HepG2 (cell line): ENCODE results near the gene SLC2A11. TPM values are rescaled to one million over a fixed set of nuclear protein-coding genes. Genes with fewer than 3 reads are reported as not detected.

ENCODE experiments used
- ATRX ChIP-seq: sonication (generic); formaldehyde crosslinking; IDR thresholded peaks from 2 replicates; pipeline ENCODE4 v1.4.0; 2020; ENCODE audit warnings: missing genetic modification reagents, borderline replicate concordance
- CHD2 ChIP-seq: IDR thresholded peaks from 2 replicates; pipeline ENCODE4 v1.6.1; 2011; ENCODE audit warnings: low read depth, low read length, improper control_type of control experiment
- HNRNPK ChIP-seq: fragments of 200-400 bp; formaldehyde crosslinking; IDR thresholded peaks from 2 replicates; pipeline ENCODE4 v1.6.1; 2018; ENCODE audit warnings: low read length, low read depth, moderate library complexity, mild to moderate bottlenecking; ENCODE audit not compliant: poor library complexity, severe bottlenecking
- ZBTB1 ChIP-seq: sonication (generic); formaldehyde crosslinking; IDR thresholded peaks from 2 replicates; pipeline ENCODE4 v1.4.0; 2020; ENCODE audit warnings: missing genetic modification reagents, borderline replicate concordance
- ZNF335 ChIP-seq: sonication (generic); formaldehyde crosslinking; IDR thresholded peaks from 2 replicates; pipeline ENCODE4 v1.4.0; 2020; ENCODE audit warnings: missing genetic modification reagents
- ZNF772 ChIP-seq: sonication (generic); formaldehyde crosslinking; IDR thresholded peaks from 2 replicates; pipeline ENCODE4 v1.5.0; 2020; ENCODE audit warnings: mild to moderate bottlenecking, missing genetic modification reagents
- polyA plus RNA-seq, 8 experiments: library from polyadenylated mRNA; depleted of rRNA in 3 of 8; stranded (reverse) in 7 of 8; unstranded in 1 of 8; fragments of >200 nt; fragmentation: Illumina TruSeq in 4 of 8; extraction: Trizol in 4 of 8; gene quantifications; 2 replicates each; pipeline versions ENCODE4 v1.2.1 to v1.2.3, GENCODE V29; 2011 to 2016; ENCODE audit warnings: low read depth in 4 of 8, missing spikeins in 1 of 8, mixed read lengths in 1 of 8; ENCODE audit not compliant: insufficient read depth in 1 of 8
- total RNA-seq, 5 experiments: library from RNA; depleted of rRNA; stranded (reverse); fragments of >200 nt; fragmentation: Illumina TruSeq; extraction: Trizol; gene quantifications; 2 replicates each; pipeline ENCODE4 v1.2.3, GENCODE V29; 2016; ENCODE audit warnings: low read depth in 1 of 5
- TF ChIP-seq, protein P1 (sequence below), 2 experiments: fragments of 450-650 bp in 1 of 2; sonication (generic) in 1 of 2; formaldehyde crosslinking in 1 of 2; IDR thresholded peaks; 2 replicates each; pipeline versions ENCODE4 v1.6.1 to v1.8.0; 2016 to 2022; ENCODE audit warnings: antibody characterized with exemption in 1 of 2, mild to moderate bottlenecking in 1 of 2, missing genetic modification reagents in 1 of 2
- TF ChIP-seq, protein P2 (sequence below): sonication (generic); formaldehyde crosslinking; conservative IDR thresholded peaks from 2 replicates; pipeline ENCODE4 v1.4.0; 2020; ENCODE audit warnings: missing genetic modification reagents
- TF ChIP-seq, protein P3 (sequence below): sonication (generic); formaldehyde crosslinking; IDR thresholded peaks from 2 replicates; pipeline ENCODE4 v1.8.1; 2022; ENCODE audit warnings: low read depth, mild to moderate bottlenecking, missing genetic modification reagents
- TF ChIP-seq, protein P4 (sequence below): sonication (generic); formaldehyde crosslinking; IDR thresholded peaks from 2 replicates; pipeline ENCODE4 v1.4.0; 2020; ENCODE audit warnings: low read depth, mild to moderate bottlenecking, missing genetic modification reagents

The SLC2A11 gene
- total and polyA plus RNA-seq, 2 of the 13 experiments (the other 11 are each of a cell fraction or from before 2014, with no cell fraction given) = 15.2 to 15.4 TPM

DNA sequence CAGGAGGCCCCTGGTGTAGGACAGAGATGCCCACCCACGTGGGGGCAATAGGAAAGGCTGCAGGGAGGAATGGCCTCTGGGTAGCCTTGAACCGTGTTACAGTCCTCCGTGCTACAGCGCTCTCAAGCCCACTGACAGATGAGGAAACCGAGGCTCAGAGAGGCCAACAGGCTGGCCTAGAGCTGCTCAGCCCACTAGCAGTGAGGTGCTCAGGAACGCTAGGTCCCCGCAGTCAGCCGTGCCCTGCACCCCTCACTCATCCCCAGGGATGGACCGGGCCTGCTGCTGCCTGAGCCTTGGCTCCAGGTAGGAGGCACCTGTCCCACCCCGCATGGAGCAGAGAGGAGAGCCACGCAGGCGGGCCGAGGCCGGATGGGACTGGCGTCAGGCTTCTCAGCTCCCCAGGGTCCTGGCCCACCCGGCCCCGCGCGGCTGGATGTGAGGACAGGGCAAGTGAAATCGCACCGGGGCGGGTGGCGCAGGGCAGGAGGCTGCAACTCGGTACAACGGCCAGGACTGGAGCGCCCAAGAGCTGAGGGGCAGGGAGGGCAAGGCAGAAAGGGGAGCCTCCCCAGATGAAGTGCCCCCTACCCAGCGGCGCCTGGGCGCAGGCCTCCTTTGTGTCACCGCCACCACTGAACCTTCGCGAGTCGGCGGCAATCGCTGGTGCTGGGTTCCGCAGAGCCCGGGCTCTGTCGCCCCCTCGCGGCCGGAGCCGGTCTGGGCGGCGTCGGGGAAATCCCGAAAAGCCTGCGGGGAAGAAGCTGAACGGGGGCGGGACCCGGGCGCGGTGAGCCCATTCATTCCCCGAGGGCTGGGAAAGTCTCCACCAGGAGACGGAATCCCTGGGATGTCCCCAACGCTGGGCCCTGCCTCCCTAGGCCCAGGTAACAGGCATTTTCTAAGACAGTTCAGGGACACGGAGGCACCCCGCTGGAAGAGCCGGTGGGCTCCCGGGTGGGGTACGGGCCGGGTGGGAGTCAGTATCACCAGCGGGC, 8.4 kb upstream of the SLC2A11 start (continued):
- TF ChIP-seq, protein P1, sequence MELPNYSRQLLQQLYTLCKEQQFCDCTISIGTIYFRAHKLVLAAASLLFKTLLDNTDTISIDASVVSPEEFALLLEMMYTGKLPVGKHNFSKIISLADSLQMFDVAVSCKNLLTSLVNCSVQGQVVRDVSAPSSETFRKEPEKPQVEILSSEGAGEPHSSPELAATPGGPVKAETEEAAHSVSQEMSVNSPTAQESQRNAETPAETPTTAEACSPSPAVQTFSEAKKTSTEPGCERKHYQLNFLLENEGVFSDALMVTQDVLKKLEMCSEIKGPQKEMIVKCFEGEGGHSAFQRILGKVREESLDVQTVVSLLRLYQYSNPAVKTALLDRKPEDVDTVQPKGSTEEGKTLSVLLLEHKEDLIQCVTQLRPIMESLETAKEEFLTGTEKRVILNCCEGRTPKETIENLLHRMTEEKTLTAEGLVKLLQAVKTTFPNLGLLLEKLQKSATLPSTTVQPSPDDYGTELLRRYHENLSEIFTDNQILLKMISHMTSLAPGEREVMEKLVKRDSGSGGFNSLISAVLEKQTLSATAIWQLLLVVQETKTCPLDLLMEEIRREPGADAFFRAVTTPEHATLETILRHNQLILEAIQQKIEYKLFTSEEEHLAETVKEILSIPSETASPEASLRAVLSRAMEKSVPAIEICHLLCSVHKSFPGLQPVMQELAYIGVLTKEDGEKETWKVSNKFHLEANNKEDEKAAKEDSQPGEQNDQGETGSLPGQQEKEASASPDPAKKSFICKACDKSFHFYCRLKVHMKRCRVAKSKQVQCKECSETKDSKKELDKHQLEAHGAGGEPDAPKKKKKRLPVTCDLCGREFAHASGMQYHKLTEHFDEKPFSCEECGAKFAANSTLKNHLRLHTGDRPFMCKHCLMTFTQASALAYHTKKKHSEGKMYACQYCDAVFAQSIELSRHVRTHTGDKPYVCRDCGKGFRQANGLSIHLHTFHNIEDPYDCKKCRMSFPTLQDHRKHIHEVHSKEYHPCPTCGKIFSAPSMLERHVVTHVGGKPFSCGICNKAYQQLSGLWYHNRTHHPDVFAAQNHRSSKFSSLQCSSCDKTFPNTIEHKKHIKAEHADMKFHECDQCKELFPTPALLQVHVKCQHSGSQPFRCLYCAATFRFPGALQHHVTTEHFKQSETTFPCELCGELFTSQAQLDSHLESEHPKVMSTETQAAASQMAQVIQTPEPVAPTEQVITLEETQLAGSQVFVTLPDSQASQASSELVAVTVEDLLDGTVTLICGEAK (IDR thresholded peaks at IDR 0.05) = no peak
- TF ChIP-seq, protein P1 (CRISPR knock-in tag; IDR thresholded peaks at IDR 0.05) = no peak
- TF ChIP-seq, protein P2, sequence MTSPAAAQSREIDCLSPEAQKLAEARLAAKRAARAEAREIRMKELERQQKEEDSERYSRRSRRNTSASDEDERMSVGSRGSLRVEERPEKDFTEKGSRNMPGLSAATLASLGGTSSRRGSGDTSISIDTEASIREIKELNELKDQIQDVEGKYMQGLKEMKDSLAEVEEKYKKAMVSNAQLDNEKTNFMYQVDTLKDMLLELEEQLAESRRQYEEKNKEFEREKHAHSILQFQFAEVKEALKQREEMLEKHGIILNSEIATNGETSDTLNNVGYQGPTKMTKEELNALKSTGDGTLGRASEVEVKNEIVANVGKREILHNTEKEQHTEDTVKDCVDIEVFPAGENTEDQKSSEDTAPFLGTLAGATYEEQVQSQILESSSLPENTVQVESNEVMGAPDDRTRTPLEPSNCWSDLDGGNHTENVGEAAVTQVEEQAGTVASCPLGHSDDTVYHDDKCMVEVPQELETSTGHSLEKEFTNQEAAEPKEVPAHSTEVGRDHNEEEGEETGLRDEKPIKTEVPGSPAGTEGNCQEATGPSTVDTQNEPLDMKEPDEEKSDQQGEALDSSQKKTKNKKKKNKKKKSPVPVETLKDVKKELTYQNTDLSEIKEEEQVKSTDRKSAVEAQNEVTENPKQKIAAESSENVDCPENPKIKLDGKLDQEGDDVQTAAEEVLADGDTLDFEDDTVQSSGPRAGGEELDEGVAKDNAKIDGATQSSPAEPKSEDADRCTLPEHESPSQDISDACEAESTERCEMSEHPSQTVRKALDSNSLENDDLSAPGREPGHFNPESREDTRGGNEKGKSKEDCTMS = no peak
- TF ChIP-seq ZBTB1 (CRISPR knock-in tag) (no peak), ZNF335 (CRISPR knock-in tag) (no peak), CHD2 (no peak), ATRX (CRISPR knock-in tag) (no peak), ZNF772 (CRISPR knock-in tag) (peak; percentile 17; the same call in 1 of the 2 replicates), HNRNPK (peak; percentile 17)
- TF ChIP-seq, protein P3, sequence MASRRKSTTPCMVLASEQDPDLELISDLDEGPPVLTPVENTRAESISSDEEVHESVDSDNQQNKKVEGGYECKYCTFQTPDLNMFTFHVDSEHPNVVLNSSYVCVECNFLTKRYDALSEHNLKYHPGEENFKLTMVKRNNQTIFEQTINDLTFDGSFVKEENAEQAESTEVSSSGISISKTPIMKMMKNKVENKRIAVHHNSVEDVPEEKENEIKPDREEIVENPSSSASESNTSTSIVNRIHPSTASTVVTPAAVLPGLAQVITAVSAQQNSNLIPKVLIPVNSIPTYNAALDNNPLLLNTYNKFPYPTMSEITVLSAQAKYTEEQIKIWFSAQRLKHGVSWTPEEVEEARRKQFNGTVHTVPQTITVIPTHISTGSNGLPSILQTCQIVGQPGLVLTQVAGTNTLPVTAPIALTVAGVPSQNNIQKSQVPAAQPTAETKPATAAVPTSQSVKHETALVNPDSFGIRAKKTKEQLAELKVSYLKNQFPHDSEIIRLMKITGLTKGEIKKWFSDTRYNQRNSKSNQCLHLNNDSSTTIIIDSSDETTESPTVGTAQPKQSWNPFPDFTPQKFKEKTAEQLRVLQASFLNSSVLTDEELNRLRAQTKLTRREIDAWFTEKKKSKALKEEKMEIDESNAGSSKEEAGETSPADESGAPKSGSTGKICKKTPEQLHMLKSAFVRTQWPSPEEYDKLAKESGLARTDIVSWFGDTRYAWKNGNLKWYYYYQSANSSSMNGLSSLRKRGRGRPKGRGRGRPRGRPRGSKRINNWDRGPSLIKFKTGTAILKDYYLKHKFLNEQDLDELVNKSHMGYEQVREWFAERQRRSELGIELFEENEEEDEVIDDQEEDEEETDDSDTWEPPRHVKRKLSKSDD (CRISPR knock-in tag) = peak; percentile 54; the same call in 1 of the 2 replicates
- TF ChIP-seq, protein P4, sequence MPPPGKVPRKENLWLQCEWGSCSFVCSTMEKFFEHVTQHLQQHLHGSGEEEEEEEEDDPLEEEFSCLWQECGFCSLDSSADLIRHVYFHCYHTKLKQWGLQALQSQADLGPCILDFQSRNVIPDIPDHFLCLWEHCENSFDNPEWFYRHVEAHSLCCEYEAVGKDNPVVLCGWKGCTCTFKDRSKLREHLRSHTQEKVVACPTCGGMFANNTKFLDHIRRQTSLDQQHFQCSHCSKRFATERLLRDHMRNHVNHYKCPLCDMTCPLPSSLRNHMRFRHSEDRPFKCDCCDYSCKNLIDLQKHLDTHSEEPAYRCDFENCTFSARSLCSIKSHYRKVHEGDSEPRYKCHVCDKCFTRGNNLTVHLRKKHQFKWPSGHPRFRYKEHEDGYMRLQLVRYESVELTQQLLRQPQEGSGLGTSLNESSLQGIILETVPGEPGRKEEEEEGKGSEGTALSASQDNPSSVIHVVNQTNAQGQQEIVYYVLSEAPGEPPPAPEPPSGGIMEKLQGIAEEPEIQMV (CRISPR knock-in tag) = peak; percentile 73
